NCI-H2171 (cell line): ENCODE data around the gene OSBPL6.
"Not testable (repeated sequence)": the region's sequence is repeated elsewhere in the genome, so short reads cannot be mapped to it uniquely, and the experiment has no call there.

Experiments used
- DNase-seq: peaks from one replicate; lab custom pipeline; 2025; lab: John Stamatoyannopoulos, UW

OSBPL6 gene

DNA sequence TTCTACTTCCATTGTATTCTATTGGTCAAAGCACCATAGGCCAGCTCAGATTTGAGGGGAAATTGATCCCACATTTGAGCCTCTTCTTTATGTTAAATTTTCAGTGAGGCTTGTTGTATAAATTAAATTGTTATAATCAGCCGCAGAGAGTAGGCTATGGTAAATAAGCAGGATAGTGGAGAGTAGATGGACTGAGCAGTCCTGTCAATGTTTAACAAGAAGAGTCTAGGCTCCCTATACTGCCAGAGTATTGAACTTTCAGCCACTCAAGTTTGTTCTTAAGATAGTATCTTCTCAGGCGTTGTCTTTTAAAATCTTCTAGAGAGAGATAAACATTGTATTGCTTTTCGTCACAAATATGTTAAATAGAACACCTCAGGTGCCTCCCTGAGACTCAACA lies 155.7 kb downstream of the OSBPL6 start:
- DNase-seq: no peak

DNA sequence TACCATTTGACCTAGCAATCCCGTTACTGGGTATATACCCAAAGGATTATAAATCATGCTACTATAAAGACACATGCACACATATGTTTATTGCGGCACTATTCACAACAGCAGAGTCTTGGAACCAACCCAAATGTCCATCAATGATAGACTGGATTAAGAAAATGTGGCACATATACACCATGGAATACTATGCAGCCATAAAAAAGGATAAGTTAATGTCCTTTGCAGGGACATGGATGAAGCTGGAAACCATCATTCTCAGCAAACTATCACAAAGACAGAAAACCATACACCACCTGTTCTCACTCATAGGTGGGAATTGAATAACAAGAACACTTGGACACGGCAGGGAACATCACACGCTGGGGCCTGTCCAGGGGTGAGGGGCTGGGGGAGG lies 163.4 kb downstream of the OSBPL6 start:
- DNase-seq: not testable (repeated sequence)

DNA sequence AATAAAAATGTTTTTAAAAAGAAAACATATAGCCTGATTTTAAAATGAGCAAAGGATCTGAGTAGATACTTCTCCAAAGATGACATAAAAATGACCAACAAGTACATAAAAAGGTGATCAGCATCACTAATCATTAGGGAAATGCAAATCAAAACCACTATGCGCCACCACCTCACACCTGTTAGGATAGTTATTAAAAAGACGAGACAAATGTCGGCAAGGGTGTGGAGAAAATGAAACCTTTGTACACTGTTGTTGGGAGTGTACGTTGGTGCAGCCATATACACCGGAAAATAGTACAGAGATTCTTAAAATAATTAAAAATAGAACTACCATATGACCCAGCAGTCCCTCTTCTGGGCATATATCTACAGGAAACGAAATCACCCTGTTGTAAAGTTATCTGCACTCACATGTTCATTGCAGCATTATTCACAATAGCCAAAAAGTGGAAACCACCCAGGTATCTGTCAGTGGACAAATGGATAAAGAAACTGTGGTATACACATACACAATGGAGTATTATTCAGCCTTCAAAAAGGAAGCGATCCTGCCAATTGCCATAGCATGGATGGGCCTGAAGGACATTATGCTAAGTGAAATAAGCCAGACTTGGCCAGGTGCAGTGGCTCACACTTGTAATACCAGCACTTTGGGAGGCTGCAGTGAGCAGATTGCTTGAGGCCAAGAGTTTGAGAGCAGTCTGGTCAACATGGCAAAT lies 165.0 kb downstream of the OSBPL6 start:
- DNase-seq: no peak

DNA sequence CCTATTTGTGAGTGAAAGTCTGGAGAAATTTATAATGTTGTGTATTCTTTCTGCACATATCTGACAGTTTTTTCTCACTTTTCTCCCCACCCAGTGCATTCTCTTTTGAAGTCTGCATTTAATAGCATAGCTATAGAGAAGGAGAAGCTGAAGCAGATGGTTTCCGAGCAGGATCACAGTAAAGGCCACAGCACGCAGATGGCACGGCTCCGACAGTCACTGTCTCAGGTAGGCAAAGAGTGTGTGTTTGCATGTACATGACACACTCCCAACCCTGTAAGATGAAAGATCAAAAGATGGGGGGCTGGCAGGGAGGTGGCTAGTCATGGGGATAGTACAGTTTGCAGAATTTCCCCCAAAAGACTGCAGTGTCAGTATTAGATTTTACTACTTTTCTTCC lies 167.3 kb downstream of the OSBPL6 start:
- no peak for DNase-seq

DNA sequence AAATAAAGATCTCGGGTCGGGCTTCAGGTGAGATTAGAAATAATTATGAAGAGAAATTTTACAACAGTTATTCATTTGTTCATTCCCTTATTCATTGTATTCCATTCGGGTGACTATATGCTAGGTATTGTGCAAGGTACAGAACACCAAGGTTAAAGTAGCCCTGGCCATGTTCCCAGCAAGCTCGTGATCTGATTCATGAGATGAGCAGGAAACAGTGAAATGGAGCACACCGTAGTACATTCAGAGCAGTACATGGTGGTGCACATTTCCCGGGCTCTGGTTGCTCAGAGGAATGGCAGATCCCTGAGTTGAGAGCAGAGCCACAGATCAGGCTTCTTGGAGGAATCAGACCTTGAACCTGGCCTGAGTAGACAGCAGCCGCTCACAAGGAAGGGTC lies 168.9 kb downstream of the OSBPL6 start:
- DNase-seq: no peak

DNA sequence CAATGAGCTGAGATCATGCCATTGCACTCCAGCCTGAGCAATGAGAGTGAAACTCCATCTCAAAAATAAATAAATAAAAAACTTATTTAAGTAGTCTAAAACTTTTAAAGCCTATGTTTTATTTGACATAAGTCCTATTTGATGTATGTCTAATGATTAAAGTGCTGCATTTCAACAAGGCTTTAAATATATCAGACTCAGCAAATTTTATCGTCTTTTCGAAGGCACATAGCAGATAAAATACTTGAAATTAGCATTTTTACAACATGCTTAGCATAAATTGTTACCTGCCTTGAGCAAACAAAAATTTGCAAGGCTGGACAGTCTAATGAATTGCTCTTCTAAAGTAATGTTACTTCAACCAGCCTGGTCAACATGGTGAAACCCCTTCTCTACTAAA lies 170.8 kb downstream of the OSBPL6 start:
- DNase-seq: no peak

DNA sequence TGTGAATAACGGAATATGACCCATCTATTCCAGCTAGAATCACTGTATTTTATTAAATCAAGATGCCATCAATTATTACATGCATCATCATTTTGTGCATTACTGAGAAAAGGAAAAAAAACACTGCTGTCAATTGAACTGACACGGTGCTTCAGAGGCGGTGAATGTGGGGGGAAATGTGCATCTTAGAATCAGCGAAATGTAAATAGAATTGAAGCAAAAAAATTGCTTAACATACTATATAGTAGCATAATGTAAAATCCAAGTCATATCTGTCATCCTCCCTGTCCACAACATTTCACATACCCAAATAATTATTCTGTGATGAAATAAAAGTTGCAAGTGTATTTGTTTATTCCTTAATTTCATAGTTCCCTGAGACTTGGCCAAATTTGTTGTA lies 172.1 kb downstream of the OSBPL6 start:
- DNase-seq: no peak

DNA sequence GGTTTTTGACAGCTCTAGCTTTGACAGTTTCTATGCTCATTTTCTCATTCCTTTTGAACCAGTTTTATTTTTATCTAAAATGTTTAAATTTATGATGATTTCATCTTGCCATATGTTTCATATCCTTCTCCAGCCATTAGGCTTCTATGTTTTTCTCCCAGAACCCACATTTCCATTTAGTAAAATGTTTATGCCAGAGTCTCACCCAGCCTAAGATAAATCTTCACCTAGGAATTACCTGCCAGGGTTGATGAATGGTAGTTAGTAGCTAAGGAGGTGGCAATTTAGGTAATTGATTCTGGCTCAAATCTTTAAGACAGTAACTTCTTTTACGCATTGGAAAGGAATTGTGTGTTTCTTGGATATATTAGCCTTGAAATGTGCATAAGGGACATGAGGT lies 173.0 kb downstream of the OSBPL6 start:
- no peak for DNase-seq

DNA sequence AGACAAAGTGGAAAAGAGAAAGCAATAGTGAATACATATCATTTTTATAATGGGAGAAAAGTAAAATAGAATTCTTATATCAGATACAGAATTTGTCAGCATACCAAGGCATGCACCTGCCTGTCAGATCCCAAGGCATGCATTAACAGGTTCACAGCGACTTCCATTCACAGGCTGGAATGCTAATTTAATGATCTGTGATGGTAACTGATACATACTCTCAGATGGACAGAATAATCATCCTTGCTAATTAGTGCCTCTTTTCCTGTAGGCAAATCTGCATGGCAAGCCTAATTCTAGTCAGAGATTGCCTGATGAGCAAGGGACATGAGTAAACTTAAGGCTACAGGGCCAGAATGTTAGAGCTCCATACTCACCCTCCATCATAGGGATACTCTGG lies 180.6 kb downstream of the OSBPL6 start:
- DNase-seq: no peak

DNA sequence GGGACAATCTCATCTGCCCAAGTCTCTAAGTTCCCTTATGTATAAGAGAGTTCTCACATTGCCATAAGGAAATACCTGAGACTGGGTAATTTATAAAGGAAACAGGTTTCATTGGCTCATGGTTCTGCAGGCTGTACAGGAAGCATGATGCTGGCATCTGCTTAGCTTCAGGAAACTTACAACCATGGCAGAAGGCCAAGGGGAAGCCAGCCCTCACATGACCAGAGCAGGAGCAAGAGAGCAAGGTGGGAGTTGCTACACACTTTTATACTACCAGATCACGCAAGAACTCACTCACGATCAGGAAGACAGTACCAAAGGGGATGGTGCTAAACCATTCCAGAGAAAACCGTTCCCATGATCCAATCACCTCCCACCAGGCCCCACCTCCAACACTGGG lies 182.7 kb downstream of the OSBPL6 start:
- DNase-seq: no peak

DNA sequence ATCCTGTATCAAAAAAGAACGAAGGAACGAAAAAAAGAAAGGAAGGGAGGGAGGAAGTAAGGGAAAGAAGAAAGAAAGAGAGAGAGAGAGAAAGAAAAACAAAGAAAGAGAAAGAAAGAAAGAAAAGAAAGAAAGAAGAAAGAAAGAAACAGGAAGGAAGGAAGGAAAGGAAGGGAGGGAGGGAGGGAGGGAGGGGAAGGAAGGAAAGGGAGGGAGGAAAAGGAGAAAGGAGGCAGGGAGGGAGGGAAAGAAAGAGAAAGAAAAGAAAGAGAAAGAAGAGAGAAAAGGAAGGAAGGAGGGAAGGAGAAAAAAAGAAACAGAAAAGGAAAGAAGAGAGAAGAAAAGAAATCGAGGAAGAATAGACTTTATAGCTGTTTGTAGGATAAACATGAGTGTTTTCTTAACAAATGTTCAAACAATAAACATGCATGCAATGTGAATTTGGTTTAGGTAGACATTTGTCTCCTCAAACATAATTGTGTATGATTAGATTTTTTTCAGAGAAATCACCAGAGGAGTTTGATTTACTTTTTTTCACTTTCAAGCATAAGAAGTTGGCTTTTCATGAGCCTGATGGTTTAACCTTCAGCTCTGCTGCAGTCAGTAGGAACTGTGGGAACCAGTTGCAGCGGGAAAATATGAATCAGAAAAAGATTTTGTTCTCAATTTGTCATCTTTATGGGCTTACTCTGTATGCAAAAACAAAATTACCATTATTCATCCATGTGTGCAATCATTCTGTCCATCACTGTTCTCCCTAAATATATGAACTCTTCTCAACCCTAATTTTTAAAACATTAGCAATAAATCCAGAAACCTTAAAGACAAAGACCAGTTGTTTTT lies 185.1 kb downstream of the OSBPL6 start:
- DNase-seq: no peak

DNA sequence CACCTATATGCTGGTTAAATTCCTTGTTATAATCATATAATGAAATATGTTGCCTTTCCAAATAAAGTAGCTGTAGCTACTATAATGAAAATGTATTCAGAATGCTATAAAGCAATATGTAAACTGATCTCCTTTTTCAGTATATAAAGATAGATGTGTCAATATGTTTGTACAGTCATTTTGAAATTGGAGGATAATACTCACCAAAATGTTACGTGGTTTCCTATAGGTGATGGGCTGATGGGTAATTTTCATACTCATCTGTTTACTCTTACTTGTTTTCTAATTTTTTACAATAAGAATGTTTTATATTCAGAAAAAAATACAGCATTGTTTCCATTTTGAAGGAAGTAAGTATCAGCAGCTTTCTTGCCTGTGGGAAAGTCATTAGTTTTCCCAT lies 186.5 kb downstream of the OSBPL6 start:
- DNase-seq: no peak

DNA sequence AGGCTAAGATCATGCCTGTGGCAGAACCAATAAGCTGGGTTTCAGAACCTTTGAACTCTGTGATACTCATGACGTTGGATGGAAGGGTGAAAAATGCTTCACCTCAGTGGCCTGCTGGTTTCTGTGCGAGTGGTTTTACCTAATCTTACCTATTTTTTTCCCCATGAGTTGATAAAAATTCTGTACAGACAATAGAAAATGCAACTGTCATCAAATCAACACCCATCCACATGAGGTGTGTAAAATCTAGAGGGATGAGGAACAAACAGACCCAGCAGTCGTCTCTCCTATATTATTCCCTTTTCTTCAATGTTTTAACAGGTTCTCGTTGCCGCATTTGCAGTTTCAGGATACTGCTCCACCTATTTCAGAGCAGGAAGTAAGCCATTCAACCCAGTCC lies 189.4 kb downstream of the OSBPL6 start:
- no peak for DNase-seq

DNA sequence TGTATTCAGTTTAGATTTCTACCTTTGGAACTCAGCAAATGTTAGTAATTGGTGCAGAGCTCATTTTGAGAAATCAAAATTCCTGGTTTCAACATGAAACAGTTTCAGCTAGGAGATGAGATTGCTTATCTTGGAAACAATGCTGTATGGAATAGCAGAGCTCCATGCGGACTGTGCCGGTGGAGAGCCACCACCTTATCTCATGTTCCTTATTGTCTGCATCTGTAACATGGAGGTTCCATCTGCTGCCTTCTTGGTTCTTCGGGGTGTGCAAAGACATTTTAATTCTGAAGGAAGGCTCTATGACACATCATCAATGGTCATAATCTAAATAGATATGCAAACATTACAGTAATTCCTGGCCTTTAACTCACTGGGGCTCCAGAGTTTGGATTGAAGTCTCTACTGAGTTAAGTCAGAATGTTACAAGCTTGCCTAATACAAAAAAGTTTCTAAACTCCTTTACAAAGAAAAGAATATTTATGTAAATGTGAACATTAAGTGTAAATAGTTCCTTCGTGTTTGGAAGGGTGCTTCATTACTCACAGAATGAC lies 191.4 kb downstream of the OSBPL6 start:
- no peak for DNase-seq

DNA sequence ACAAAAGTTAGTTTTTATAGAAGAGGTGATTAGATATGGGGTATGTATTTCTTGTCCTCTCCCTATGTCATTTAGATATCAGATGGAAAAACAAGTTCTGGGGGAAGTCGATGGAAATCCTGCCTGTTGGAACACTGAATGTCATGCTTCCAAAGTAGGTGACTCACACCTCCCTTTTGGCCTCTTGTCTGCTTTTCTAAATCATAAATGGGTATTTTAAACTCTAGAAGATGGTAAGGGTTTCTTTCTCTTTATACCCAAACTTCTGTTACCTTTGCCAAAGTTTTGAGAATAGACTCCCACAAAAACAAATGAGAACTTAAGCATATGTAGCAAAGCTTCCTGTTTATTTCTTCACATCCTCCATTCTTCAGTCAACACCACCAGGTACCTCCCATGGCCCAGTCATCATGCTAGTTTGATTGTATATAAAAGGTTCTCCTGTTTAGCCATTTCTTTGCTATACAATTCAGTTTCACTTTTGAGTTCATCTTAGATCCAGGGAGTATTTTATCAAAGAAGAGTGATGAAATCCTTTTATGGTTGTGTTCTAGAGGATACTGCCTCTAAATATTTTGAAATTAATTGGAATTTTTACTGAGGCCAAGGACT lies 192.8 kb downstream of the OSBPL6 start:
- DNase-seq: no peak

DNA sequence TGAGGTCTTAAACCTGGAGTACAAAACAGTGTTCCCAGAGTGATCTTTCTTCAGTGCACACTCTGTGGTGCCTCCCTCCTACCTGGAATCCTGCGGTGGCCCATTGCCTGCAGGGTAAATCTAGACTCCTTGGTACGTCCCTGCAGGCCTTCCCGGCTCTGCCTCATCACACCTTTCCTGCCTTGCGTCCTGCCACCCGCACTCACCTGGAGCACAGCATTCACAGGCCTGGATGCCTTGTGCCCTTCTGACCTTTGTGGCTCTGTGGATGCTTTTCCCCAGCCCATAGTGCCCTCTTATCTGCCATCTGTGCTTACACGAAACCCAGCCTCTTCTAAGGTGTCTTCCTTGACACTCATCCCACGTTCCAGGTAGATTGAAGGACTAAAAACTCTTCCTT lies 194.0 kb downstream of the OSBPL6 start:
- DNase-seq: no peak

DNA sequence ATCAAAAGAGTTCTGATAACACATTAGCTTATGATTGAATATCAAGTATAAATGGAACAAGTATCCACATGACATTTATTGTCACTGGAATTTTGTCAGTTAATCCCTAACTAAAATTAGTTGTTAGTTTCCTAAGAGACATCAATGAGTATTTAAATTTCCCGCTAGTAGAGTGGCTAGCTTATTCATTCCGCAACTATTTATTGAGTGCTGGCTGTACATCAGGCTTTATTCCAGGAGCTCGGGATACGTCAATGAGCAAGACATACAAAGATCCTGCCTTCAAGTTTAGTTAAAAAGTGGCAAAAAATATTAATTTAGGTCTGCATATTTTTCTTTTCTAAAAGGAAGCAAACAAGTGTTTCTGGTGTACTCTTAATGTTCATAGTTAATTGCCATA lies 197.4 kb downstream of the OSBPL6 start:
- DNase-seq: no peak

DNA sequence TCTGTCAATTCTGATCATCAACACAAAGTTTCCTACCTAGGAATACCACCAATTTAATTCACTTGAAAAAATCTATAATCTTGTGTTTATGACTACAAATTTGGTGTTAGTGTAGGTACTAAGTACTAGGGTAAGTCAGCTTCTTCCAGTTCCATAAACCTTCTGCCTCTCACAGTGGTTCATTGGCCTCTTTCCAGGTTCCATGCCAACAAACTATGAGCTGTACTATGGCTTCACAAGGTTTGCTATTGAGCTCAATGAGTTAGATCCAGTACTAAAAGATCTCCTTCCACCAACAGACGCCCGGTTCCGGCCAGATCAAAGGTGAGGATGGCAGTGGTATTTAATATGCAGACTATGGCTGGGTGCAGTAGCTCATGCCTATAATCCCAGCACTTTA lies 197.9 kb downstream of the OSBPL6 start:
- DNase-seq: no peak

DNA sequence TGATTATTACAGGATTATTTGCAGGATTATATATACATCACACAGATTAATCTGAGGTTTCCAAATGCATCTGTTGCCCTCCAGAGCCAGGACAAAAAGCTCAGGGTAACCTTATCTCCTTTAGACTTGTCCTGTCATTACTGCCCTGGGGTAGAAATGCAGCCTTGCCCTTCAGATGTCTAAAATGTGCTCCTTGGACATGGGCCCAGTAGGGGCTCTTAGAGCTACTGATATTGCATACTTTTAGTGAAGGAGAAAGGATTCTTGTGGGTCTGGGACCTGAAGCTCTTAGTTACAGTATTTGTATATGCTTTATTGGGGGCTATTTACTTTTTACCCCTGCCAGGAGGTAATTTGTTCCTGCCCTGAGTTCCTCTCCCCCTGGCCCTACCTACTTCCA lies 200.5 kb downstream of the OSBPL6 start:
- DNase-seq: no peak

DNA sequence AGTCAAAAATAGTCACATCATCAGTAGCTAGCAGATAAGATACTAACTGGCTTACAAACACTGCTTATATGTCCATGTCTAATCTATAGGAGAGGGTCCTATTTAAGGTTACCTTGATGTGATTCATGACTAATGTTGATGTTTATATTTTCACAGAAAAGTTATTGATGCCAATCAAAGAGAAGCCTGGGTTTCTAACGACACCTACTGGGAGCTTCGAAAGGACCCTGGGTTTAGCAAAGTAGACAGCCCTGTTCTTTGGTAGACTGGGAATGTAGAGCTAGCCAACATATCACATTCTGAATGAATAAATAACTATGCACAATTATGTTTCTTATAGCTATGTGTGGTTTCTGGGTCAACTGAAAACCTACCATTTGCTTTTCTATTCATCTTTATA lies 201.0 kb downstream of the OSBPL6 start:
- DNase-seq: no peak

DNA sequence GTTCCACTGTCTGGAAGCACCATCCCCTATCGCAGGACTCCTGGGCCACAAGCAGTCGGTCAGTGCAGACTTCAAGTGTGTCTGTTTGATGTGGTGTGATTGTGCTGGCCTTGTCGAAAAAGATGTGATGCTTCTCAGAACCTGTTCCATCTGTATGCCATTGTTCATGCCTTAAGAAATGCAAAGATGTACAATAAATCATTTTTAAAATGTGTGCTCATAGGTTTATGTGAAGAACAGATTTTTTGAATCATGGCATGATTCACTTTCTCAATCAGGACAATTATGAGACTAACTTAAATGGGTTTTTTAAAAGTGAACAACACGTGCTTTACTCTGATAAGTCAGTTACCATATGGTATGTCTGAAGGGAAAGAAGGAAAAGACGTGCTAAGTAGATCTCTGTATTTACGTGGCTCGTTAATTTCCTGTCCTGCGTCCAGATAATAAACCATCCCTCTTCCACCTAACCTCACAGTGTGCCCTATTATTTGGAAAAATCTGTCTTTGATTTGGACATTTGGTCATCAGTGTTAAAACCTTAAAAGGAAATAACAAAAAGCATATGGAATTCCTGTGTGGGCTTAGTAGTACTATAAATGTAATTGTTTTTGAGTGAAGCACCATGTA lies 201.7 kb downstream of the OSBPL6 start:
- no peak for DNase-seq

DNA sequence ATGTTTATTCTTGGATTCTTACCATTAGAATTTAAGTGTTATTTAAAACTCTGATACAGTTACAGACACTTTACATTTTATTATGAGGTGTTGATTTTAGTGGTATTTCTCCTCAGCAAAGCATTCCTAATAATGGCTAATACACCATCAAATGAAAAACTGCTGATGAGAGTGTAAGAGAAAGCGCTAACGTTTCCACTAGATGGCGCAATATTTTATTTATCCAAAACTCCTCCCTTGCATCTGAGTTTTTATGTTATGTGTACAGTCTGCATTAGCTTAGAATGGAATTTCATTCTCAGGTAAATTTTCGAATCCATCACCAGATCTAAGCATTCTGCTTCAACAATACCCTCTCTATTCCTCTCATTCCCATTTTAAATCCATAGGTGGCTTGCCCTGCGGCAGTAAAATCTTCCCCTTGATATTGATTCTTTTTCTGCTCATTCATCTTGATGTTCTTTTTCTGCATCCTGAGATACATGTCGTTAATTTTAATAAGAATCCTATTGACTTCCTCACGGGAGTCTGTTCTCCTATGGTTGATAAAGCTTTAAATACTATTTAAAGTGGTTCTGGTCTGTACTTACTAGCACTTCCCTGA lies 202.8 kb downstream of the OSBPL6 start:
- DNase-seq: peak; percentile 27
